IMR-90 (cell line): ENCODE measurements around the gene CCSER1. TPM values are rescaled to one million over a fixed set of nuclear protein-coding genes. Genes with fewer than 3 reads are reported as not detected.

Experiments used
- ATAC-seq: fragments of 200-7000 bp; cut with Tn5 transposase; 2 replicates; pipeline ENCODE4 v1.9.1; 2020; ENCODE audit warnings: low read depth, mild to moderate bottlenecking, moderate library complexity
- BruUV-seq: library from RNA; stranded (reverse); fragments of 400-500 nt; replicated peaks from 2 replicates; lab custom pipeline; 2021; lab: Mats Ljungman, UMichigan
- CTCF ChIA-PET: fragments of 300-600 bp; formaldehyde crosslinking; extraction: SDS; loops from one replicate; lab custom pipeline; 2021; ENCODE audit warnings: antibody characterized with exemption; lab: Yijun Ruan, JAX
- POLR2A ChIA-PET: fragments of 300-600 bp; sonication (Branson Sonifier 250); formaldehyde crosslinking; loops from one replicate; lab custom pipeline; 2022; ENCODE audit warnings: antibody characterized with exemption; ENCODE audit not compliant: unreplicated experiment; lab: Charles Lee
- DNase-seq: peaks from one replicate; pipeline ENCODE4 v3.0.0; 2013
- H2AFZ ChIP-seq: replicated peaks from 2 replicates; pipeline ENCODE3; 2013; ENCODE audit warnings: low read length, mild to moderate bottlenecking; ENCODE audit not compliant: poor library complexity
- H2AK5ac ChIP-seq: 2 replicates; pipeline ENCODE4 v1.6.1; 2013; ENCODE audit warnings: low read depth, low read length, inconsistent platforms
- H2AK9ac ChIP-seq: replicated peaks from 2 replicates; pipeline ENCODE3; 2013; ENCODE audit warnings: mild to moderate bottlenecking, low read depth, low read length, moderate library complexity; ENCODE audit not compliant: poor library complexity
- H2BK120ac ChIP-seq: 2 replicates; pipeline ENCODE4 v1.6.1; 2013; ENCODE audit warnings: low read depth, low read length, inconsistent platforms
- H2BK15ac ChIP-seq: 3 replicates; pipeline ENCODE4 v1.6.1; 2013; ENCODE audit warnings: low read depth, low read length, inconsistent platforms
- H2BK20ac ChIP-seq: 2 replicates; pipeline ENCODE4 v1.6.1; 2013; ENCODE audit warnings: low read depth, mild to moderate bottlenecking, inconsistent platforms, low read length, moderate library complexity
- H2BK5ac ChIP-seq: 2 replicates; pipeline ENCODE4 v1.6.1; 2013; ENCODE audit warnings: mild to moderate bottlenecking, low read depth, low read length, inconsistent platforms; ENCODE audit not compliant: poor library complexity, severe bottlenecking
- H3K14ac ChIP-seq: replicated peaks from 2 replicates; pipeline ENCODE4 v1.6.1; 2013; ENCODE audit warnings: low read depth, low read length, inconsistent platforms
- H3K18ac ChIP-seq: 2 replicates; pipeline ENCODE4 v1.6.1; 2013; ENCODE audit warnings: low read depth, low read length, control low read depth
- H3K23ac ChIP-seq: 2 replicates; pipeline ENCODE4 v1.6.1; 2013; ENCODE audit warnings: low read depth, low read length, inconsistent platforms
- H3K27ac ChIP-seq: 2 replicates; pipeline ENCODE4 v1.5.1; 2013; ENCODE audit warnings: mild to moderate bottlenecking, control low read depth, low read length; ENCODE audit not compliant: insufficient read depth
- H3K27me3 ChIP-seq: 2 replicates; pipeline ENCODE4 v1.6.1; 2013; ENCODE audit warnings: low read length; ENCODE audit not compliant: control insufficient read depth, insufficient read depth
- H3K36me3 ChIP-seq: 2 replicates; pipeline ENCODE4 v1.6.1; 2013; ENCODE audit warnings: low read length, mixed read lengths; ENCODE audit not compliant: control insufficient read depth, insufficient read depth
- H3K4ac ChIP-seq: 2 replicates; pipeline ENCODE4 v1.6.1; 2013; ENCODE audit warnings: low read depth, low read length, inconsistent platforms
- H3K4me1 ChIP-seq: 2 replicates; pipeline ENCODE4 v1.6.1; 2013; ENCODE audit warnings: low read length, mixed read lengths; ENCODE audit not compliant: control insufficient read depth, insufficient read depth
- H3K4me2 ChIP-seq: 2 replicates; pipeline ENCODE4 v1.6.1; 2013; ENCODE audit warnings: low read depth, mild to moderate bottlenecking, control low read depth, low read length, moderate library complexity
- H3K4me3 ChIP-seq: 2 replicates; pipeline ENCODE4 v1.5.1; 2013; ENCODE audit warnings: low read depth, mild to moderate bottlenecking, control low read depth, low read length, moderate library complexity; ENCODE audit not compliant: insufficient read depth
- H3K56ac ChIP-seq: 2 replicates; pipeline ENCODE4 v1.6.1; 2013; ENCODE audit warnings: low read length, inconsistent platforms; ENCODE audit not compliant: insufficient read depth; ENCODE audit errors: extremely low read depth
- H3K79me1 ChIP-seq, 2 experiments: 2 replicates each; pipeline ENCODE4 v1.6.1; 2013; ENCODE audit warnings: low read length in 2 of 2, inconsistent platforms in 1 of 2, low read depth in 1 of 2
- H3K9ac ChIP-seq: 2 replicates; pipeline ENCODE4 v1.6.1; 2013; ENCODE audit warnings: low read depth, low read length, control low read depth
- H3K9me1 ChIP-seq: 2 replicates; pipeline ENCODE4 v1.6.1; 2013; ENCODE audit warnings: low read length, inconsistent platforms; ENCODE audit not compliant: insufficient read depth
- H3K9me3 ChIP-seq: 2 replicates; pipeline ENCODE4 v1.6.1; 2013; ENCODE audit warnings: low read length; ENCODE audit not compliant: control insufficient read depth, insufficient read depth
- H4K20me1 ChIP-seq: 2 replicates; pipeline ENCODE4 v1.6.1; 2013; ENCODE audit warnings: low read length, inconsistent platforms; ENCODE audit not compliant: insufficient read depth
- H4K5ac ChIP-seq: 2 replicates; pipeline ENCODE4 v1.6.1; 2013; ENCODE audit warnings: mild to moderate bottlenecking, low read depth, low read length, control low read depth
- H4K8ac ChIP-seq, 2 experiments: 2 replicates each; pipeline ENCODE4 v1.6.1; 2013; ENCODE audit warnings: low read depth in 2 of 2, low read length in 2 of 2, control low read depth in 1 of 2, inconsistent platforms in 1 of 2
- H4K91ac ChIP-seq: 2 replicates; pipeline ENCODE4 v1.6.1; 2013; ENCODE audit warnings: low read depth, low read length, inconsistent platforms; ENCODE audit not compliant: insufficient read depth
- RAD21 ChIP-seq: IDR thresholded peaks from 2 replicates; pipeline ENCODE4 v1.6.1; 2012; ENCODE audit warnings: low read length, improper control_type of control experiment
- RCOR1 ChIP-seq: IDR thresholded peaks from 2 replicates; pipeline ENCODE4 v1.6.1; 2012; ENCODE audit warnings: mild to moderate bottlenecking, low read length, improper control_type of control experiment; ENCODE audit not compliant: insufficient replicate concordance
- RFX5 ChIP-seq: IDR thresholded peaks from 2 replicates; pipeline ENCODE4 v1.8.0; 2012; ENCODE audit warnings: low read depth, mild to moderate bottlenecking, low read length, moderate library complexity
- WGBS, 2 experiments: methylation state at CpG; one replicate each; pipeline versions ENCODE4 v1.1.5 to v1.1.7; 2013; ENCODE audit warnings: missing lambda C conversion rate in 2 of 2; ENCODE audit not compliant: insufficient read length in 1 of 2; ENCODE audit errors: extremely low coverage in 2 of 2; 5-methylcytosine and 5-hydroxymethylcytosine counted together
- dilution Hi-C: fragments of 300-500 bp; cut with HindIII; formaldehyde crosslinking; loops from one replicate; pipeline ENCODE4 v1.14.3; 2018; ENCODE audit warnings: low sequenced_read_pairs; ENCODE audit not compliant: unreplicated experiment
- in situ Hi-C: fragments of 300-500 bp; cut with MboI; formaldehyde crosslinking; loops from 3 replicates; pipeline ENCODE4 v1.14.3; 2019; ENCODE audit warnings: low sequenced_read_pairs, inconsistent platforms, mixed read lengths
- intact Hi-C: fragments of 100-400 bp; cut with micrococcal nuclease; formaldehyde crosslinking; loops from 2 replicates; pipeline ENCODE4 v1.10.0; 2022
- polyA plus RNA-seq, 3 experiments: library from polyadenylated mRNA; depleted of rRNA; stranded (reverse); fragments of >200 nt; gene quantifications; 2 replicates each; pipeline ENCODE4 v1.2.3, GENCODE V29; 2012; ENCODE audit warnings: low replicate concordance in 1 of 3
- total RNA-seq: library from RNA; depleted of rRNA; stranded (reverse); fragments of >200 nt; gene quantifications from 2 replicates; pipeline ENCODE4 v1.2.3, GENCODE V29; 2012
- TF ChIP-seq, protein P1 (sequence below): fragments of 150-350 bp; IDR thresholded peaks from 2 replicates; pipeline ENCODE4 v1.6.1; 2017; ENCODE audit warnings: mild to moderate bottlenecking, antibody characterized with exemption, low read length, low read depth

The CCSER1 gene
- total and polyA plus RNA-seq, 2 of the 4 experiments (the other 2 are of a cell fraction): not detected

DNA sequence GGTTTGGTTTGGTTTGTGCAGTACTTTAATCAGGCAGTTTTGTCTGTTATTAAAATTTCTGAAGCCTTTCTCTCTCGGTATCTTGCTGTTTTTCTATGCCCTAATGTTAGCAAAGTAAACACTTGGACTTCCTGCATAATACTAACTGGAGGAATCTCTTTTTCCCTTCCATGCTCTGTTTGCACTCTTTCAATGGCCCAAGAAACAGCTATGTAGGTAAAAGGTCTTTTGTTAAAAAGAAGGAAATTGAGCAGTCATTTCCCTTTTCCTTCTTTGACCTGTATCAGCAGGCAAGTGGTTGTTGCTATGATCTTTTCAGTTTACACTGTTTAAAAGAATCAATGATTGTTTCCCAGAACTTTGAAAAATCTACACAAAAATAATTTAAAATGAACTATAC, 82.7 kb downstream of the CCSER1 start:
- POLR2A ChIA-PET: no interaction called here
- Histone ChIP-seq H2BK5ac (no peak overlapping the region), H3K9ac (no peak overlapping the region), H2AK9ac (no peak overlapping the region), H4K5ac (no peak overlapping the region), H2AFZ (no peak overlapping the region), H4K8ac (no peak overlapping the region), H3K14ac (no peak overlapping the region), H3K18ac (no peak overlapping the region), H3K23ac (no peak overlapping the region), H2AK5ac (no peak overlapping the region), H3K4me2 (no peak overlapping the region), H3K27me3 (no peaks in the 10 kb centered on the region), H3K56ac (no peak overlapping the region), H3K4ac (no peak overlapping the region), H2BK15ac (no peak overlapping the region), H3K79me1 (no peaks in the 10 kb centered on the region), H4K20me1 (no peaks in the 10 kb centered on the region), H3K4me3 (no peak overlapping the region), H3K9me1 (no peaks in the 10 kb centered on the region), H3K4me1 (no peaks in the 10 kb centered on the region), H3K27ac (no peak overlapping the region), H2BK20ac (no peak overlapping the region), H3K36me3 (no peaks in the 10 kb centered on the region), H2BK120ac (no peak overlapping the region), H4K91ac (no peak overlapping the region), H3K9me3 (0 out of 2 replicates have a peak, but pooled peaks cover 2% of the 10 kb centered on the region)
- in situ Hi-C loops: no loop called here
- TF ChIP-seq, protein P1, sequence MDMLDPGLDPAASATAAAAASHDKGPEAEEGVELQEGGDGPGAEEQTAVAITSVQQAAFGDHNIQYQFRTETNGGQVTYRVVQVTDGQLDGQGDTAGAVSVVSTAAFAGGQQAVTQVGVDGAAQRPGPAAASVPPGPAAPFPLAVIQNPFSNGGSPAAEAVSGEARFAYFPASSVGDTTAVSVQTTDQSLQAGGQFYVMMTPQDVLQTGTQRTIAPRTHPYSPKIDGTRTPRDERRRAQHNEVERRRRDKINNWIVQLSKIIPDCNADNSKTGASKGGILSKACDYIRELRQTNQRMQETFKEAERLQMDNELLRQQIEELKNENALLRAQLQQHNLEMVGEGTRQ: no peak
- TF ChIP-seq RFX5 (no peak), RAD21 (no peak), RCOR1 (no peak)
- intact Hi-C loops: no loop called here
- BruUV-seq: no TSS peak
- WGBS, 2 experiments: no CpG with 5 or more reads among the region's 1 CpG
- CTCF ChIA-PET: no interaction called here
- DNase-seq (no peak), ATAC-seq (no peak)
- dilution Hi-C loops: no loop called here
